Endothelial cell (in vitro differentiated cells): ENCODE data around the gene IRF4. TPM values are rescaled to one million over a fixed set of nuclear protein-coding genes. Genes with fewer than 3 reads are reported as not detected.

Experiments used
- DNase-seq: peaks from one replicate; pipeline ENCODE4 v3.0.0; 2021; ENCODE audit warnings: low spot score
- H3K27ac Mint-ChIP-seq: one replicate; pipeline ENCODE4 v1.8.0; 2021; ENCODE audit warnings: mixed read lengths, inconsistent platforms; ENCODE audit not compliant: unreplicated experiment
- H3K27me3 Mint-ChIP-seq: one replicate; pipeline ENCODE4 v1.8.0; 2021; ENCODE audit warnings: mild to moderate bottlenecking, moderate library complexity, mixed read lengths, inconsistent platforms; ENCODE audit not compliant: unreplicated experiment
- H3K36me3 Mint-ChIP-seq: one replicate; pipeline ENCODE4 v1.8.0; 2021; ENCODE audit warnings: mild to moderate bottlenecking, low read depth, mixed read lengths, inconsistent platforms; ENCODE audit not compliant: unreplicated experiment
- H3K4me1 Mint-ChIP-seq: one replicate; pipeline ENCODE4 v1.8.0; 2021; ENCODE audit warnings: mild to moderate bottlenecking, mixed read lengths, inconsistent platforms; ENCODE audit not compliant: unreplicated experiment
- H3K4me3 Mint-ChIP-seq: one replicate; pipeline ENCODE4 v1.8.0; 2021; ENCODE audit warnings: mild to moderate bottlenecking, mixed read lengths, inconsistent platforms; ENCODE audit not compliant: unreplicated experiment
- H3K9me3 Mint-ChIP-seq: one replicate; pipeline ENCODE4 v1.8.0; 2021; ENCODE audit warnings: mixed read lengths, inconsistent platforms; ENCODE audit not compliant: unreplicated experiment
- total RNA-seq: library from RNA; stranded (reverse); fragmentation: NEBNext Ultra II Directional; extraction: Animal tissue kit (Norgen Biotek cat#: 25700); gene quantifications from one replicate; pipeline ENCODE4 v1.2.1, GENCODE V29; 2021; ENCODE audit not compliant: unreplicated experiment
- TF ChIP-seq, protein P1 (sequence below): fragments of 200-600 bp; sonication (generic); IDR thresholded peaks from one replicate; pipeline ENCODE4 v1.5.0; 2021; ENCODE audit warnings: antibody characterized with exemption; ENCODE audit not compliant: unreplicated experiment

IRF4 gene
- total RNA-seq, 1 donor from 2014 or later, result not detected

DNA sequence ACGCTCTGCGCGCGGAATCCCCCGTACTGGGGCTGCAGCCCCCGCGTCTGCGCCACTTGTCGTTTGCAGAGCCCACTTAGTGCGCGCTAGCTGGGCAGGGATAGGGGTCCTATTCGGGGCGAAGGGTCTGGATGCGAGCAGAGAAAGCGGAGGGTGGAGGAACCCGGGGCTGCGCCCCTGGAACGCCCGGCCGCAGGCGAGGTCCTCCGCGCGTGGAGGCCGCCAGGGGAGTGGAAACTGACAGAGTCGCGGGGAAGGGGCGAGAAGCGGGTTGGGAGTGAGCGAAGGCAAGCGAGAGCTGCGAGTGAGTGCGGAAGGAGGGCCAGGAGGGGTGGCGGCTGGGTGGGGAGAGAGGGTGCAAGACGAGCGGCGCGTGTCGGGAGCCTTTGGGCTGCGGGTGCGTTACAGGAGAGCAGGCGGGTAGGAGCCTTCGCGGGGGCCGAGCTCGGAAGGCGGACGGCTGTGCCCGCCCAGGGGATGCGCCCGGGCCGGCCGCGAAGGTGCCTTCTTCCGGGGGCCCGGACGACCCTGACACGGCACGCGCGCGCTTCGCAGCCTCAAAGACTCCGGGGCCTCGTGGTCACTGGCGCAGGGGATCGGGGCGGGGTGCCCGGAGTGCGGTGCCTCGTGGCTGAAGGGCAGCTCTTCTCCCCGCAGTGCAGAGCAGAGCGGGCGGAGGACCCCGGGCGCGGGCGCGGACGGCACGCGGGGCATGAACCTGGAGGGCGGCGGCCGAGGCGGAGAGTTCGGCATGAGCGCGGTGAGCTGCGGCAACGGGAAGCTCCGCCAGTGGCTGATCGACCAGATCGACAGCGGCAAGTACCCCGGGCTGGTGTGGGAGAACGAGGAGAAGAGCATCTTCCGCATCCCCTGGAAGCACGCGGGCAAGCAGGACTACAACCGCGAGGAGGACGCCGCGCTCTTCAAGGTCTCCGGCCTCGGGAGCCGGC lies 1.2 kb downstream of the IRF4 start:
- H3K36me3 Mint-ChIP-seq, result peaks cover 9% of the 10 kb centered on the region
- TF ChIP-seq, protein P1, sequence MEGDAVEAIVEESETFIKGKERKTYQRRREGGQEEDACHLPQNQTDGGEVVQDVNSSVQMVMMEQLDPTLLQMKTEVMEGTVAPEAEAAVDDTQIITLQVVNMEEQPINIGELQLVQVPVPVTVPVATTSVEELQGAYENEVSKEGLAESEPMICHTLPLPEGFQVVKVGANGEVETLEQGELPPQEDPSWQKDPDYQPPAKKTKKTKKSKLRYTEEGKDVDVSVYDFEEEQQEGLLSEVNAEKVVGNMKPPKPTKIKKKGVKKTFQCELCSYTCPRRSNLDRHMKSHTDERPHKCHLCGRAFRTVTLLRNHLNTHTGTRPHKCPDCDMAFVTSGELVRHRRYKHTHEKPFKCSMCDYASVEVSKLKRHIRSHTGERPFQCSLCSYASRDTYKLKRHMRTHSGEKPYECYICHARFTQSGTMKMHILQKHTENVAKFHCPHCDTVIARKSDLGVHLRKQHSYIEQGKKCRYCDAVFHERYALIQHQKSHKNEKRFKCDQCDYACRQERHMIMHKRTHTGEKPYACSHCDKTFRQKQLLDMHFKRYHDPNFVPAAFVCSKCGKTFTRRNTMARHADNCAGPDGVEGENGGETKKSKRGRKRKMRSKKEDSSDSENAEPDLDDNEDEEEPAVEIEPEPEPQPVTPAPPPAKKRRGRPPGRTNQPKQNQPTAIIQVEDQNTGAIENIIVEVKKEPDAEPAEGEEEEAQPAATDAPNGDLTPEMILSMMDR, result no peak
- H3K4me3 Mint-ChIP-seq, result no peak overlapping the region
- no peaks in the 10 kb centered on the region for H3K9me3 Mint-ChIP-seq
- DNase-seq, result peak; percentile 26
- H3K27ac Mint-ChIP-seq, result no peak overlapping the region
- peaks cover 11% of the 10 kb centered on the region for H3K4me1 Mint-ChIP-seq
- H3K27me3 Mint-ChIP-seq, result peaks cover 23% of the 10 kb centered on the region

DNA sequence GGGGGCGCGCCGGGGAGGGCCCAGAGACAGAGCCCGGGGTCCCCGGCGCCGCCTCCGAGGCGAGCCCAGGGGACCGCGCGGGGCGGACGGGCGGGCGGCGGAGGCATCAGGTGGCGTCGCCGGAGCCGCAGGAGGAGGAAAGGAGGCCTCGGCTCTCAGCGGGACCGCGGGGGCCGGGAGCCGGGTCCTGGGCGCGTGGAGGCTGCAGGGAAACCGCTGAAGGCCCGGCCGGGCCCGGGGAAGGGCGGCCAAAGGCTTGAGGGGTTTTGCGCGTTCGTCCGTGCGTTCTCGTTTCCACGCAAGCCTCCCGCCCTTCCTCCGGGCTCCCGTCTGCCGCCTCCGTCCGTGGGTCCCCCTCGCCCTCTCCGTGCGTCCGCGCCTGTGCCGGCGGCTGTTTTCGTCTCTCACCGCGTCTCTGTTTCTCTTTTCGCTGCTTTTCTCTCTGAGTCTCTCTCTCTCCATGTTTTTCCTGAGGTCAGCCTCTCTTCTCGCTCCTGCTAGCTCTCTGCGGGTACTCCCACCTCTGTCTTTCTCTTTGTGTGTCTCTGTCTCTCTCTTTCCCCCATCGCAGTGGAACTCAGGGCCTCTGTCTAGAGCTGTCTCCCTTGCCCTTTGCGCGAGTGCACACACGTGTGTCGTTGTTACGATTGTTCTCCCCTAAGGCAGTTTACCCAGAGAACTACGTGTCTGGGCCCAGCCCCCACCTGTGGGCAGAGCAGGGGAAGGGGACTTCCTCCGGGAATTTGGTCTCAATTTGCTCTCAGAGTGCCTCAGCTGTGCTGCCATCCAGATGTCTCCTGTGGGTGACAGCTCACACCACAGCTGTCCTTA lies 2.1 kb downstream of the IRF4 start:
- H3K36me3 Mint-ChIP-seq, result peaks cover 9% of the 10 kb centered on the region
- H3K4me1 Mint-ChIP-seq, result peaks cover 11% of the 10 kb centered on the region
- TF ChIP-seq, protein P1, result no peak
- peak overlapping the region; percentile 83 for H3K4me3 Mint-ChIP-seq
- peaks cover 23% of the 10 kb centered on the region for H3K27me3 Mint-ChIP-seq
- DNase-seq, result peak; percentile 22
- H3K27ac Mint-ChIP-seq, result peak overlapping the region; percentile 34
- no peaks in the 10 kb centered on the region for H3K9me3 Mint-ChIP-seq

DNA sequence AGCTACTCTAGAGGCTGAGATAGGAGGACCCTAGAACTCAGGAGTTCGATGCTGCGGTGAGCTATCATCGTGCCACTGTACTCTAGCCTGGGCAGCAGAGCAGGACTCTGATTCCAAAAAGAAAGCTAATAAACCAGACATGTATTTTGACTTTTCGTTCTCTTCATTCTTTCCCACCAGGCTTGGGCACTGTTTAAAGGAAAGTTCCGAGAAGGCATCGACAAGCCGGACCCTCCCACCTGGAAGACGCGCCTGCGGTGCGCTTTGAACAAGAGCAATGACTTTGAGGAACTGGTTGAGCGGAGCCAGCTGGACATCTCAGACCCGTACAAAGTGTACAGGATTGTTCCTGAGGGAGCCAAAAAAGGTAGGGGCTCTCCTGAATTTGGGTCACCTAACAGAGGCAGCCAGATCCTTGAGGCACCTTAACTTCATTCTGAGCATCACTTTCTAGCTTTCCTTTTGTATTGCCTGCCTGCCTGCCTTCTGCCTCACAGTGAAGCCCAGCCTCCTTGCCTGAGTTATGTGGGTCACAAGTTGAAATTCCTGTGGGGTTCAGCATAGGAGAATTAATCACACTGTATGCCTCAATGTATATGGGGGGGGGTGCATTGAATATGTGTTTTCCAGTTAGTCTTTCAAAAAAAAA lies 3.2 kb downstream of the IRF4 start:
- TF ChIP-seq, protein P1, result no peak
- DNase-seq, result no peak
- no peak overlapping the region for H3K4me3 Mint-ChIP-seq
- no peak overlapping the region for H3K27ac Mint-ChIP-seq
- peaks cover 11% of the 10 kb centered on the region for H3K4me1 Mint-ChIP-seq
- H3K36me3 Mint-ChIP-seq, result peaks cover 9% of the 10 kb centered on the region
- H3K27me3 Mint-ChIP-seq, result peaks cover 23% of the 10 kb centered on the region
- no peaks in the 10 kb centered on the region for H3K9me3 Mint-ChIP-seq

DNA sequence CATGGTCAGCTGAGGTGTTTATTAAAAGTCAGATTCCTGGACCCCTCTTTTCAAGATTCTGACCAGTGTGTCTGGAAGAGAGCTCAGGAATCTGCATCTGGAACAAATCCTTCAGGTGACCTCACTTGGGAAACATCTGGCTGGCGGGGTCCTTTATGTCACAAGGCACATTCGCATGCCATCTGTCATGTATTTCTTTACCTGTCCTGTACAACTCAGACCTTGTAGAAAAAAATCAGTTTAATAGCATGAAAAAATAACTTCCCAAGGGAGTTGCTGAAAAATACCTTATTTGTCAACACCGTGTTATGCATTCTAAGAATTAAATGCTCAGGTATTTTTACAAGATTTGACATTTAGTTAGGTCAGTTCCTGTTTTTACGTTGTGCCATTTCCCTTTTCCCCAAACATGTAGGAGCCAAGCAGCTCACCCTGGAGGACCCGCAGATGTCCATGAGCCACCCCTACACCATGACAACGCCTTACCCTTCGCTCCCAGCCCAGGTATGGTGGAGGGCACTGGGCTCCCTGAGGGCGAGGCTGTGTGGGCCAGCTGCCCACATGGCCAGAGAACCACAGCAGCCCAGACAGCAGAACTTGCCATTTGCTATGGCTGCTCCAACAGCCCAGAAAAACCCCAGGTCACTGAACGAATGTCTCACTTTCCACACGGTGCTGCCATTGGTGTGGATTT lies 4.0 kb downstream of the IRF4 start:
- Mint-ChIP-seq H3K9me3 (no peaks in the 10 kb centered on the region), H3K36me3 (peaks cover 9% of the 10 kb centered on the region), H3K4me1 (peaks cover 11% of the 10 kb centered on the region), H3K4me3 (no peak overlapping the region), H3K27me3 (peaks cover 21% of the 10 kb centered on the region), H3K27ac (no peak overlapping the region)
- TF ChIP-seq, protein P1, result no peak
- DNase-seq, result no peak
